HCT116 (cell line): ENCODE data around the gene SNRNP40. TPM values are rescaled to one million over a fixed set of nuclear protein-coding genes. Genes with fewer than 3 reads are reported as not detected.

Source experiments
- ATAC-seq: fragments of 200-7000 bp; cut with Tn5 transposase; 2 replicates; pipeline ENCODE4 v1.9.1; 2020; ENCODE audit warnings: mild to moderate bottlenecking, moderate library complexity
- BruUV-seq: library from RNA; stranded (reverse); fragments of 400-500 nt; replicated peaks from 2 replicates; lab custom pipeline; 2021; lab: Mats Ljungman, UMichigan
- CTCF ChIA-PET: fragments of 300-600 bp; sonication (Branson Sonifier 250); formaldehyde crosslinking; loops from one replicate; lab custom pipeline; 2021; ENCODE audit warnings: antibody characterized with exemption; lab: Charles Lee
- POLR2A ChIA-PET: fragments of 300-600, 350-600 bp; sonication (Branson Sonifier 250); formaldehyde crosslinking; loops from one replicate; lab custom pipeline; 2021; ENCODE audit warnings: antibody characterized with exemption; lab: Charles Lee
- RAD21 ChIA-PET, 2 experiments: fragments of 300-600 bp; sonication (Branson Sonifier 250); formaldehyde crosslinking; loops; one replicate each; lab custom pipeline; 2023; ENCODE audit warnings: low total read pairs in 2 of 2; ENCODE audit not compliant: uncharacterized antibody in 2 of 2, unreplicated experiment in 2 of 2, low non-redundant PET in 1 of 2; lab: Charles Lee
- DNase-seq: peaks from one replicate; pipeline ENCODE4 v3.0.0-alpha.2; 2010; ENCODE audit warnings: low read depth, low spot score
- H2AFZ ChIP-seq: fragments of 200-600 bp; shearing (Covaris generic), sonication (generic); 2 replicates; pipeline ENCODE4 v1.6.1; 2017; ENCODE audit warnings: low read depth, mixed run types, mixed read lengths, antibody characterized with exemption, low read length; ENCODE audit not compliant: poor library complexity, severe bottlenecking
- H3K27ac ChIP-seq: 2 replicates; pipeline ENCODE4 v1.5.1; 2012; ENCODE audit warnings: low read depth, low read length
- H3K27me3 ChIP-seq: fragments of 200-600 bp; sonication (generic); 2 replicates; pipeline ENCODE4 v1.6.1; 2016; ENCODE audit warnings: mixed run types, low read length, mixed read lengths; ENCODE audit not compliant: insufficient read depth
- H3K36me3 ChIP-seq, 2 experiments: fragments of 200-500 bp in 1 of 2; fragments of 200-600 bp in 1 of 2; sonication (Bioruptor generic) in 1 of 2; sonication (generic) in 1 of 2; 2 replicates each; pipeline versions ENCODE4 v1.5.1 to v1.6.1; 2014 to 2016; ENCODE audit warnings: low read length in 2 of 2, inconsistent platforms in 1 of 2, mixed read lengths in 1 of 2, mixed run types in 1 of 2; ENCODE audit not compliant: insufficient read depth in 2 of 2, control insufficient read depth in 1 of 2
- H3K4me1 ChIP-seq, 2 experiments: fragments of 200-600 bp in 1 of 2; sonication (generic) in 1 of 2; 2 replicates each; pipeline versions ENCODE4 v1.5.1 to v1.6.1; 2012 to 2017; ENCODE audit warnings: low read length in 2 of 2, inconsistent platforms in 1 of 2, mild to moderate bottlenecking in 1 of 2, mixed read lengths in 1 of 2, mixed run types in 1 of 2, moderate library complexity in 1 of 2; ENCODE audit not compliant: insufficient read depth in 2 of 2, control insufficient read depth in 1 of 2
- H3K4me2 ChIP-seq: fragments of 200-600 bp; sonication (generic); 2 replicates; pipeline ENCODE4 v1.6.1; 2017; ENCODE audit warnings: mixed run types, low read length, mixed read lengths
- H3K4me3 ChIP-seq, 2 experiments: fragments of 200-600 bp in 1 of 2; sonication (generic) in 1 of 2; replicated peaks in 1 of 2; 2 replicates each; pipeline ENCODE4 v1.5.1; 2011 to 2016; ENCODE audit warnings: low read length in 2 of 2, control low read depth in 1 of 2, low read depth in 1 of 2, mild to moderate bottlenecking in 1 of 2, mixed read lengths in 1 of 2, mixed run types in 1 of 2
- H3K79me2 ChIP-seq: fragments of 200-600 bp; sonication (generic); 2 replicates; pipeline ENCODE4 v1.6.1; 2017; ENCODE audit warnings: mild to moderate bottlenecking, mixed run types, low read length, moderate library complexity, mixed read lengths; ENCODE audit not compliant: insufficient read depth
- H3K9ac ChIP-seq: fragments of 200-600 bp; sonication (generic); 2 replicates; pipeline ENCODE4 v1.6.1; 2016; ENCODE audit warnings: low read length, mixed read lengths
- H3K9me2 ChIP-seq: fragments of 200-600 bp; sonication (generic), shearing (Covaris generic); 2 replicates; pipeline ENCODE4 v1.6.1; 2017; ENCODE audit warnings: mixed run types, mild to moderate bottlenecking, moderate library complexity; ENCODE audit not compliant: insufficient read depth
- H3K9me3 ChIP-seq, 2 experiments: fragments of 200-500 bp in 1 of 2; fragments of 200-600 bp in 1 of 2; sonication (Bioruptor generic) in 1 of 2; sonication (generic) in 1 of 2; 2 replicates each; pipeline ENCODE4 v1.6.1; 2014 to 2017; ENCODE audit warnings: low read length in 2 of 2, mixed read lengths in 2 of 2, inconsistent platforms in 1 of 2, low read depth in 1 of 2, mild to moderate bottlenecking in 1 of 2, mixed run types in 1 of 2, moderate library complexity in 1 of 2; ENCODE audit not compliant: control insufficient read depth in 1 of 2, insufficient read depth in 1 of 2
- H4K20me1 ChIP-seq: fragments of 200-600 bp; sonication (generic), shearing (Covaris generic); 2 replicates; pipeline ENCODE4 v1.6.1; 2017; ENCODE audit warnings: mixed run types, mild to moderate bottlenecking, moderate library complexity; ENCODE audit not compliant: insufficient read depth
- CEBPB ChIP-seq: IDR thresholded peaks from 2 replicates; pipeline ENCODE4 v1.6.1; 2012; ENCODE audit warnings: low read depth
- ELF1 ChIP-seq: IDR thresholded peaks from 2 replicates; pipeline ENCODE4 v1.6.1; 2012; ENCODE audit warnings: low read depth, borderline replicate concordance
- POLR2A ChIP-seq: IDR thresholded peaks from 2 replicates; pipeline ENCODE4 v1.7.0; 2011; ENCODE audit warnings: borderline replicate concordance; ENCODE audit not compliant: insufficient read depth, insufficient read length; ENCODE audit errors: extremely low read depth
- POLR2AphosphoS5 ChIP-seq: IDR thresholded peaks from 2 replicates; pipeline ENCODE4 v1.6.1; 2011; ENCODE audit warnings: mild to moderate bottlenecking, low read depth, low read length, moderate library complexity
- RAD21 ChIP-seq: IDR thresholded peaks from 2 replicates; pipeline ENCODE4 v1.6.1; 2012; ENCODE audit warnings: low read depth, mild to moderate bottlenecking
- SP1 ChIP-seq: IDR thresholded peaks from 2 replicates; pipeline ENCODE4 v1.6.1; 2012; ENCODE audit warnings: low read depth
- SRF ChIP-seq: IDR thresholded peaks from 2 replicates; pipeline ENCODE4 v1.6.1; 2012; ENCODE audit warnings: low read depth
- TCF7L2 ChIP-seq: IDR thresholded peaks from 2 replicates; pipeline ENCODE4 v1.7.0; 2011; ENCODE audit warnings: borderline replicate concordance, inconsistent platforms; ENCODE audit not compliant: insufficient read depth, insufficient read length; ENCODE audit errors: extremely low read depth
- YY1 ChIP-seq: IDR thresholded peaks from 2 replicates; pipeline ENCODE4 v1.6.1; 2011; ENCODE audit warnings: low read length, low read depth, moderate library complexity, mild to moderate bottlenecking; ENCODE audit not compliant: insufficient replicate concordance; ENCODE audit errors: extremely low read depth
- intact Hi-C: fragments of 100-400 bp; cut with micrococcal nuclease; formaldehyde crosslinking; loops from 2 replicates; pipeline ENCODE4 v1.10.0; 2022
- total RNA-seq: library from RNA; stranded (reverse); gene quantifications from one replicate; pipeline ENCODE4 v1.2.1, GENCODE V29; 2021; ENCODE audit not compliant: unreplicated experiment
- TF ChIP-seq, protein P1 (sequence below), 3 experiments: fragments of 200-600 bp in 1 of 3; sonication (generic) in 1 of 3; IDR thresholded peaks in 2 of 3; conservative IDR thresholded peaks in 1 of 3; 2 replicates each; pipeline ENCODE4 v1.5.1; 2012 to 2017; ENCODE audit warnings: low read depth in 2 of 3, low read length in 2 of 3, antibody characterized with exemption in 1 of 3, borderline replicate concordance in 1 of 3, control low read depth in 1 of 3, mild to moderate bottlenecking in 1 of 3, mixed read lengths in 1 of 3, mixed run types in 1 of 3, moderate library complexity in 1 of 3; ENCODE audit not compliant: insufficient read depth in 1 of 3
- TF ChIP-seq, protein P2 (sequence below): IDR thresholded peaks from 2 replicates; pipeline ENCODE4 v1.6.1; 2012
- TF ChIP-seq, protein P3 (sequence below): IDR thresholded peaks from 2 replicates; pipeline ENCODE4 v1.6.1; 2011; ENCODE audit warnings: mild to moderate bottlenecking, low read length, moderate library complexity; ENCODE audit not compliant: insufficient replicate concordance; ENCODE audit errors: extremely low read depth

Gene SNRNP40
- total RNA-seq, 1 experiment from 2014 or later, result 91.8 TPM

DNA sequence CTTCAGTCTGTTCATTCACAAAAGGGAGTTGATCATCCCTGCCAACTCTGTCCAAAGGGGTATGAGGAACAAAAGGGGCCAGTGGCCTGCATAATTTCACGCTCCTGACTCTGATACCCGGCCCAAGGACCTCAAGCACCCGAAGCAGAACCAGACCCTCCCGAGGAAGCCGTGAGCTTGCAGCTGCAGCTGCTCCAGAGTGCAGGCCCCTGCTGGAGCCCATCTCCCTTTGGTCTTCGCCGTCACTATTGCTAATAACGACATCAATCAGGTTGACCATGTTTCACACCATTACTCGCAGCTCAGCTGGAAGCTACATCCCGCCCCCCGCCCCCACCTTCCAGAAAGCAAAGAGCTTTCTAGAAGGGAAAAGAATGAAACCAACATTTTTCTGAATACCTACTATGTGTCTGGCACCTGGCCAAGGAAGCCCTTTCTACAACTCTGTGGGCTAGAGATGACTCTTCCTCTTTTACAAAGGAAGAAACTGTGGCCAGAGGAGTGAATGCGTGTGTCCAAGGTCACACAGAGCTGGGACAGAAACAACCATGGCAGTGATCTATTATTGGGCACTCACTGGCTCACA lies 62.4 kb downstream of the SNRNP40 start:
- POLR2A ChIA-PET, result no interaction called here
- CTCF ChIA-PET, result no interaction called here
- no TSS peak for BruUV-seq

More for the DNA sequence above, 62.4 kb downstream of the SNRNP40 start:
- H3K4me3 ChIP-seq, result no peak overlapping the region
- H3K4me2 ChIP-seq, result no peak overlapping the region
- H3K9me3 ChIP-seq, result no peaks in the 10 kb centered on the region
- intact Hi-C loops, result no loop called here
- DNase-seq, result no peak
- peaks cover 14% of the 10 kb centered on the region for H3K27me3 ChIP-seq
- no peaks in the 10 kb centered on the region for H3K36me3 ChIP-seq
- no peak for ATAC-seq
- no peaks in the 10 kb centered on the region for H3K79me2 ChIP-seq
- H3K4me1 ChIP-seq, result no peaks in the 10 kb centered on the region
- no peak overlapping the region for H2AFZ ChIP-seq
- RAD21 ChIA-PET, result no interaction called here
- H3K9ac ChIP-seq, result no peak overlapping the region
- no peak overlapping the region for H3K27ac ChIP-seq
- no peaks in the 10 kb centered on the region for H3K9me2 ChIP-seq
- no peaks in the 10 kb centered on the region for H4K20me1 ChIP-seq
- TF ChIP-seq CEBPB (no peak), RAD21 (no peak), TCF7L2 (no peak), ELF1 (no peak), YY1 (no peak), POLR2AphosphoS5 (no peak), SRF (no peak), POLR2A (no peak), SP1 (no peak)
- TF ChIP-seq, protein P1, sequence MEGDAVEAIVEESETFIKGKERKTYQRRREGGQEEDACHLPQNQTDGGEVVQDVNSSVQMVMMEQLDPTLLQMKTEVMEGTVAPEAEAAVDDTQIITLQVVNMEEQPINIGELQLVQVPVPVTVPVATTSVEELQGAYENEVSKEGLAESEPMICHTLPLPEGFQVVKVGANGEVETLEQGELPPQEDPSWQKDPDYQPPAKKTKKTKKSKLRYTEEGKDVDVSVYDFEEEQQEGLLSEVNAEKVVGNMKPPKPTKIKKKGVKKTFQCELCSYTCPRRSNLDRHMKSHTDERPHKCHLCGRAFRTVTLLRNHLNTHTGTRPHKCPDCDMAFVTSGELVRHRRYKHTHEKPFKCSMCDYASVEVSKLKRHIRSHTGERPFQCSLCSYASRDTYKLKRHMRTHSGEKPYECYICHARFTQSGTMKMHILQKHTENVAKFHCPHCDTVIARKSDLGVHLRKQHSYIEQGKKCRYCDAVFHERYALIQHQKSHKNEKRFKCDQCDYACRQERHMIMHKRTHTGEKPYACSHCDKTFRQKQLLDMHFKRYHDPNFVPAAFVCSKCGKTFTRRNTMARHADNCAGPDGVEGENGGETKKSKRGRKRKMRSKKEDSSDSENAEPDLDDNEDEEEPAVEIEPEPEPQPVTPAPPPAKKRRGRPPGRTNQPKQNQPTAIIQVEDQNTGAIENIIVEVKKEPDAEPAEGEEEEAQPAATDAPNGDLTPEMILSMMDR (IDR thresholded peaks at IDR 0.05 in 2 of 3, conservative IDR thresholded peaks at IDR 0.05 in 1 of 3; ENCODE audit: borderline replicate concordance in 1 of 3, insufficient read depth in 1 of 3, low read depth in 2 of 3, low read length in 2 of 3), result no peak
- TF ChIP-seq, protein P2, sequence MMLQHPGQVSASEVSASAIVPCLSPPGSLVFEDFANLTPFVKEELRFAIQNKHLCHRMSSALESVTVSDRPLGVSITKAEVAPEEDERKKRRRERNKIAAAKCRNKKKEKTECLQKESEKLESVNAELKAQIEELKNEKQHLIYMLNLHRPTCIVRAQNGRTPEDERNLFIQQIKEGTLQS, result no peak
- TF ChIP-seq, protein P3, sequence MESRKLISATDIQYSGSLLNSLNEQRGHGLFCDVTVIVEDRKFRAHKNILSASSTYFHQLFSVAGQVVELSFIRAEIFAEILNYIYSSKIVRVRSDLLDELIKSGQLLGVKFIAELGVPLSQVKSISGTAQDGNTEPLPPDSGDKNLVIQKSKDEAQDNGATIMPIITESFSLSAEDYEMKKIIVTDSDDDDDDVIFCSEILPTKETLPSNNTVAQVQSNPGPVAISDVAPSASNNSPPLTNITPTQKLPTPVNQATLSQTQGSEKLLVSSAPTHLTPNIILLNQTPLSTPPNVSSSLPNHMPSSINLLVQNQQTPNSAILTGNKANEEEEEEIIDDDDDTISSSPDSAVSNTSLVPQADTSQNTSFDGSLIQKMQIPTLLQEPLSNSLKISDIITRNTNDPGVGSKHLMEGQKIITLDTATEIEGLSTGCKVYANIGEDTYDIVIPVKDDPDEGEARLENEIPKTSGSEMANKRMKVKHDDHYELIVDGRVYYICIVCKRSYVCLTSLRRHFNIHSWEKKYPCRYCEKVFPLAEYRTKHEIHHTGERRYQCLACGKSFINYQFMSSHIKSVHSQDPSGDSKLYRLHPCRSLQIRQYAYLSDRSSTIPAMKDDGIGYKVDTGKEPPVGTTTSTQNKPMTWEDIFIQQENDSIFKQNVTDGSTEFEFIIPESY, result no peak
